ENCODE measurements around the gene LRFN2.

LRFN2 gene

DNA sequence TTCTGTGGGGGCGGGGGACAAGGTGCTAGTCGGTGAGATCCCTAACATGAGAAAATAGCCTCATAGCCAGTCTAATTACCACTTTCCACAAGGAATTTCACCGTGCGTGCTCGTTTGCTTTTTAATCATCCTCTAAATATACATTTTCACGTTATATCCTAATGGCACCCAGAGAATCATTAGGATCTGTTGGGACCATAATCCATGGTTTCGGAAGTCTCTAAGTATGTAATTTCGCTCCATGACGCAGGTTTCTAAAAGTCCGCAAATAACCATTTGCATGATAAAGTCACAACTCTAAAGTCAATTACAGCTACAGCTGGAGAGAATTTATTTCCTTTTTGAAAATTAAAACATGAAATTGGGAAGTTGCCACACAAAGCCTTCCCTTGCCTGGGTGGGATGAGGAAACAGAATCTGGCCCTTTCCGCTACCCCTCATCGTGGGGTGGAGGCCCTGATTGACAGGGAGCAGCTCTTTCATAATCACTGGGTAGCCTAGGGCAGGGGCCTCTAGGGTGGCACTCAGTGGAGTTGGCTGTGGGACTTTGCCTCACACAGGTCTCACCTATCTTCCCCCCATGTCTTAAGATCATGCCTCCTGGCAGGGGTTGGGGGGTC, 81.9 kb downstream of the LRFN2 start:
- TF ChIP-seq ZFX (IDR thresholded peaks at IDR 0.05; ENCODE audit: borderline replicate concordance), result no peak
- TF ChIP-seq, protein P1, sequence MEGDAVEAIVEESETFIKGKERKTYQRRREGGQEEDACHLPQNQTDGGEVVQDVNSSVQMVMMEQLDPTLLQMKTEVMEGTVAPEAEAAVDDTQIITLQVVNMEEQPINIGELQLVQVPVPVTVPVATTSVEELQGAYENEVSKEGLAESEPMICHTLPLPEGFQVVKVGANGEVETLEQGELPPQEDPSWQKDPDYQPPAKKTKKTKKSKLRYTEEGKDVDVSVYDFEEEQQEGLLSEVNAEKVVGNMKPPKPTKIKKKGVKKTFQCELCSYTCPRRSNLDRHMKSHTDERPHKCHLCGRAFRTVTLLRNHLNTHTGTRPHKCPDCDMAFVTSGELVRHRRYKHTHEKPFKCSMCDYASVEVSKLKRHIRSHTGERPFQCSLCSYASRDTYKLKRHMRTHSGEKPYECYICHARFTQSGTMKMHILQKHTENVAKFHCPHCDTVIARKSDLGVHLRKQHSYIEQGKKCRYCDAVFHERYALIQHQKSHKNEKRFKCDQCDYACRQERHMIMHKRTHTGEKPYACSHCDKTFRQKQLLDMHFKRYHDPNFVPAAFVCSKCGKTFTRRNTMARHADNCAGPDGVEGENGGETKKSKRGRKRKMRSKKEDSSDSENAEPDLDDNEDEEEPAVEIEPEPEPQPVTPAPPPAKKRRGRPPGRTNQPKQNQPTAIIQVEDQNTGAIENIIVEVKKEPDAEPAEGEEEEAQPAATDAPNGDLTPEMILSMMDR (IDR thresholded peaks at IDR 0.05), result no peak
- H3K27ac ChIP-seq, result no peak overlapping the region

DNA sequence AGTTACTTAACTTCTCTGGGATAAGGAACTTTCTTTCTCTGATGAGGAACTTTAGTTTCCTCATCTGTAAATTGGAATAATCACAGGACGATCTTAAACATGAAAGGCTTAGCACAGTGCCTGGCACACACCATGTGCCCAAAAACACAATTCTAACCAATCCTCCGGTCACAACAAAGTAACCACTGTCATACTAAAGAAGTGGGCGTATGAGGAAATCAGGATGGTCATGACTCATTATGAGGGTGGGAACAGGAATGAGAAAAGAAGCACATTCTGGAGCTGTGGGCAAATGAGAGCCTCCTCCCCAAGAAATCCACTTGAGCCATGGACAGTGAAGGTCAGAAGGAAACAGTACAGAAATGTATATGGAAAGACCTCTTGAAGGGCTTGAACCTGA, 82.9 kb downstream of the LRFN2 start:
- H3K27ac ChIP-seq, result no peak overlapping the region
- TF ChIP-seq ZFX (IDR thresholded peaks at IDR 0.05; ENCODE audit: borderline replicate concordance), result no peak
- TF ChIP-seq, protein P1 (IDR thresholded peaks at IDR 0.05), result no peak

GRCh38 chr6:40500227-40500626, 86.9 kb downstream of the LRFN2 start:
- H3K27ac ChIP-seq, result no peak overlapping the region
- no peak for TF ChIP-seq ZFX (IDR thresholded peaks at IDR 0.05; ENCODE audit: borderline replicate concordance)
- TF ChIP-seq, protein P1 (IDR thresholded peaks at IDR 0.05), result no peak

GRCh38 chr6:40499215-40499614, 87.9 kb downstream of the LRFN2 start:
- TF ChIP-seq, protein P1 (IDR thresholded peaks at IDR 0.05), result no peak
- TF ChIP-seq ZFX (IDR thresholded peaks at IDR 0.05; ENCODE audit: borderline replicate concordance), result no peak
- no peak overlapping the region for H3K27ac ChIP-seq

DNA sequence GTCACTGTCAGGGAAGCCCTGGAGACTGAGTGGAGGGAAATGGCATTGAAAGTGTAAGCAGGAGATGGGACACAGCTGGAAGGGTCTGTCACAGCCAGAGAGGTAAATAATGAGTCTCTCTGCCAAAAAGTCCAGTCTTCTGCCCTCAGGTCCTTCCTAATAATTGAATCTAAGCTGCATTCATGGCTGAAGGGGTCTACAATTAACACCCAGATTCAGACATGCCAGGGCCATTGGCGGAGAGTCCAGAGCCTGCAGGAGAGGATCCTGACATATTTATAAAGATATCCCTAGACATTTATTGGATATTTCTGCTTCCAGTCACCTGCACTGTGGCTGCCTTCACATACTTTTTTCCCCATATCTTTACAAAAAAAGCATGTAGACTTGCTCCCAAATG, 89.0 kb downstream of the LRFN2 start:
- TF ChIP-seq, protein P1 (IDR thresholded peaks at IDR 0.05), result no peak
- TF ChIP-seq ZFX (IDR thresholded peaks at IDR 0.05; ENCODE audit: borderline replicate concordance), result no peak
- H3K27ac ChIP-seq, result no peak overlapping the region

DNA sequence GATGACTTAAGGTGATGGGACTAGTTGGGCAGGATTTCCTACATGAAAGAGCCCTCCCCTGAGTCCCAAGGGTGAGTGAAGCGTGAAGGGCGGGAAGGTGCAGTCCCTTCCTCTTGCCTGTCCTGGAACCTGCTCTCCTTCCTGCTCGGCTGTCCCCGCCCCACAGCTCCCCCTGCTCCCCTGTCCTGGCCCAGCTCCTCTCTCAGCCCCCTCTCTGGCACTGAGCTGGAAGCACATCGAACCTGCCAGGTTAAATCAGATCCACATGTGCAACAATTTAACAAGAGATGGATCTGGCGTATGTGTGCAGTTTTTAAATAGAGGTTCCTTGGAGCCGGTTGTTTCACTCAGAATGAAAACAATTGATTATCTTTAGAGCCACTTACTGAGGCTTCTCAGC, 95.0 kb downstream of the LRFN2 start:
- no peak overlapping the region for H3K27ac ChIP-seq
- TF ChIP-seq ZFX (IDR thresholded peaks at IDR 0.05; ENCODE audit: borderline replicate concordance), result no peak
- TF ChIP-seq, protein P1 (IDR thresholded peaks at IDR 0.05), result no peak

DNA sequence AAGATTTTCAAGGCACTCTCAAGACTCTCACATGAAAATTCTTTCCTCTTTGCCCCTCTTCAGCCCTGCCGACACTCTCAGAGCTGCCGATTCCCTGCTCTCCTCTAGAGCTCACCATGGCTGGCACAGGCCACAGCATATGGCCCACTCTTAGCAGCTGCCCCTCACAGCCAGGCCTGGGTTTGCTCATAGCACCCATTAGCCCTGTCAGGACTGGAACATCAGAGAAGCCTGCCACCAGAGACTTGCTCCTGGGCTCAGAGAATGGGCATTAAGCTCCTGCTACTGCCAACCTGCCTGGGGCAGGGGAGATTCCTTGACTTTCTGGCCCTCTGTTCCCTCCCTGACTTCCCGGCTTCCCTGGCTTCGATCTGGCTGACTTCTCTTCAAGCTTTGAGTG, 96.7 kb downstream of the LRFN2 start:
- no peak overlapping the region for H3K27ac ChIP-seq
- TF ChIP-seq, protein P1 (IDR thresholded peaks at IDR 0.05), result no peak
- no peak for TF ChIP-seq ZFX (IDR thresholded peaks at IDR 0.05; ENCODE audit: borderline replicate concordance)

All from 22Rv1 (cell line).